Peyer's patch (tissue), 4 donors: ENCODE data around the gene LIPC. TPM values are rescaled to one million over a fixed set of nuclear protein-coding genes. Genes with fewer than 3 reads are reported as not detected.

Source experiments
- DNase-seq, 3 donors: peaks; one replicate each; pipeline ENCODE4 v3.0.0-alpha.2; 2017 to 2019
- H3K27ac ChIP-seq, 4 donors: fragments of 200-600 bp; sonication (generic); one replicate each; pipeline ENCODE4 v1.5.1; 2016 to 2019
- H3K27me3 ChIP-seq, 2 donors: fragments of 200-600 bp; sonication (generic); one replicate each; pipeline ENCODE4 v1.5.1; 2019
- H3K36me3 ChIP-seq, 3 donors: fragments of 200-600 bp; sonication (generic); one replicate each; pipeline ENCODE4 v1.5.1; 2016 to 2019
- H3K4me1 ChIP-seq, 4 donors: fragments of 200-600 bp; sonication (generic); one replicate each; pipeline ENCODE4 v1.5.1; 2016 to 2019
- H3K4me3 ChIP-seq, 4 donors: fragments of 200-600 bp; sonication (generic); 1 replicate in 3 of 4; 2 replicates in 1 of 4; pipeline ENCODE4 v1.5.1; 2016 to 2019; ENCODE audit warnings: mild to moderate bottlenecking in 1 of 4
- H3K9me3 ChIP-seq, 4 donors: fragments of 200-600 bp; sonication (generic); one replicate each; pipeline ENCODE4 v1.5.1; 2016 to 2019; ENCODE audit warnings: mild to moderate bottlenecking in 1 of 4
- CTCF ChIP-seq, 6 experiments: fragments of 450-650 bp in 4 of 6; fragments of 200-600 bp in 2 of 6; sonication (generic) in 1 of 6; IDR thresholded peaks; one replicate each; pipeline ENCODE4 v1.5.1; 2017 to 2019; ENCODE audit warnings: antibody characterized with exemption in 6 of 6, mild to moderate bottlenecking in 3 of 6, moderate library complexity in 1 of 6
- POLR2A ChIP-seq, 2 donors: fragments of 450-650 bp; IDR thresholded peaks; one replicate each; pipeline ENCODE4 v1.5.1; 2017; ENCODE audit warnings: antibody characterized with exemption in 2 of 2, mild to moderate bottlenecking in 2 of 2, moderate library complexity in 2 of 2
- total RNA-seq, 4 donors: library from RNA; depleted of rRNA; stranded (reverse); fragments of >200 nt; gene quantifications; one replicate each; pipeline ENCODE4 v1.1.0, GENCODE V29; 2016

LIPC gene
- total RNA-seq, 4 donors from 2014 or later = 0.40 to 8.9 (median 1.0) TPM; not detected in 1

GRCh38 chr15:58569455-58569854 lies 137.7 kb downstream of the LIPC start:
- H3K9me3 ChIP-seq = no peaks in the 10 kb centered on the region
- H3K27ac ChIP-seq = no peak overlapping the region
- DNase-seq = no peak
- H3K4me3 ChIP-seq = no peak overlapping the region
- H3K27me3 ChIP-seq = no peaks in the 10 kb centered on the region
- no peaks in the 10 kb centered on the region for H3K36me3 ChIP-seq
- peaks cover 0 to 10% (median 0%) of the 10 kb centered on the region in 4 donors for H3K4me1 ChIP-seq
- TF ChIP-seq CTCF (IDR thresholded peaks at IDR 0.05) = no peak

- H3K4me1 ChIP-seq = peaks cover 0 to 10% (median 1%) of the 10 kb centered on the region in 4 donors
- no peaks in the 10 kb centered on the region for H3K27me3 ChIP-seq
- no peaks in the 10 kb centered on the region for H3K9me3 ChIP-seq
- DNase-seq = no peak
- TF ChIP-seq POLR2A (IDR thresholded peaks at IDR 0.05) (no peak), CTCF (IDR thresholded peaks at IDR 0.05) (no peak)
- H3K4me3 ChIP-seq = no peak overlapping the region
- no peaks in the 10 kb centered on the region for H3K36me3 ChIP-seq
- no peak overlapping the region for H3K27ac ChIP-seq
Observed at GRCh38 chr15:58571491-58571890, 139.7 kb downstream of the LIPC start.

GRCh38 chr15:58572521-58572920 lies 140.7 kb downstream of the LIPC start:
- Histone ChIP-seq H3K27me3 (no peaks in the 10 kb centered on the region), H3K9me3 (no peaks in the 10 kb centered on the region), H3K4me1 (peaks cover 0 to 10% (median 1%) of the 10 kb centered on the region in 4 donors), H3K4me3 (no peak overlapping the region), H3K27ac (no peak overlapping the region), H3K36me3 (no peaks in the 10 kb centered on the region)
- no peak for DNase-seq
- TF ChIP-seq POLR2A (IDR thresholded peaks at IDR 0.05) (no peak), CTCF (IDR thresholded peaks at IDR 0.05) (no peak)

GRCh38 chr15:58573270-58573669 lies 141.5 kb downstream of the LIPC start:
- no peak overlapping the region for H3K27ac ChIP-seq
- H3K27me3 ChIP-seq = no peaks in the 10 kb centered on the region
- DNase-seq = peak in 2 of 3 donors; percentile 67 to 70

GRCh38 chr15:58574631-58575030 lies 142.8 kb downstream of the LIPC start:
- peak in 1 of 3 donors; percentile 70 for DNase-seq
- H3K4me1 ChIP-seq = peaks cover 0 to 10% (median 1%) of the 10 kb centered on the region in 4 donors

More at GRCh38 chr15:58573270-58573669, 141.5 kb downstream of the LIPC start:
- H3K4me1 ChIP-seq = peaks cover 0 to 10% (median 1%) of the 10 kb centered on the region in 4 donors
- H3K9me3 ChIP-seq = no peaks in the 10 kb centered on the region
- H3K4me3 ChIP-seq = no peak overlapping the region
- TF ChIP-seq POLR2A (IDR thresholded peaks at IDR 0.05) (no peak), CTCF (IDR thresholded peaks at IDR 0.05) (no peak)
- H3K36me3 ChIP-seq = no peaks in the 10 kb centered on the region

More at GRCh38 chr15:58574631-58575030, 142.8 kb downstream of the LIPC start:
- Histone ChIP-seq H3K27me3 (no peaks in the 10 kb centered on the region), H3K4me3 (no peak overlapping the region), H3K36me3 (no peaks in the 10 kb centered on the region), H3K27ac (peak overlapping the region in 3 of 4 donors; percentile 27 to 65 (median 30)), H3K9me3 (no peaks in the 10 kb centered on the region)
- no peak for TF ChIP-seq CTCF (IDR thresholded peaks at IDR 0.05)
- TF ChIP-seq POLR2A (IDR thresholded peaks at IDR 0.05) = no peak
